ENCODE data around the gene ROMO1.
"Not testable (repeated sequence)": the region's sequence is repeated elsewhere in the genome, so short reads cannot be mapped to it uniquely, and the experiment has no call there.

- TF ChIP-seq, protein P1, sequence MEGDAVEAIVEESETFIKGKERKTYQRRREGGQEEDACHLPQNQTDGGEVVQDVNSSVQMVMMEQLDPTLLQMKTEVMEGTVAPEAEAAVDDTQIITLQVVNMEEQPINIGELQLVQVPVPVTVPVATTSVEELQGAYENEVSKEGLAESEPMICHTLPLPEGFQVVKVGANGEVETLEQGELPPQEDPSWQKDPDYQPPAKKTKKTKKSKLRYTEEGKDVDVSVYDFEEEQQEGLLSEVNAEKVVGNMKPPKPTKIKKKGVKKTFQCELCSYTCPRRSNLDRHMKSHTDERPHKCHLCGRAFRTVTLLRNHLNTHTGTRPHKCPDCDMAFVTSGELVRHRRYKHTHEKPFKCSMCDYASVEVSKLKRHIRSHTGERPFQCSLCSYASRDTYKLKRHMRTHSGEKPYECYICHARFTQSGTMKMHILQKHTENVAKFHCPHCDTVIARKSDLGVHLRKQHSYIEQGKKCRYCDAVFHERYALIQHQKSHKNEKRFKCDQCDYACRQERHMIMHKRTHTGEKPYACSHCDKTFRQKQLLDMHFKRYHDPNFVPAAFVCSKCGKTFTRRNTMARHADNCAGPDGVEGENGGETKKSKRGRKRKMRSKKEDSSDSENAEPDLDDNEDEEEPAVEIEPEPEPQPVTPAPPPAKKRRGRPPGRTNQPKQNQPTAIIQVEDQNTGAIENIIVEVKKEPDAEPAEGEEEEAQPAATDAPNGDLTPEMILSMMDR (conservative IDR thresholded peaks at IDR 0.05; ENCODE audit: low read depth in 2 of 2) = not testable (repeated sequence)
- not testable (repeated sequence) for TF ChIP-seq ZNF114 (CRISPR knock-in tag; IDR thresholded peaks at IDR 0.05); POLR2AphosphoS5 (IDR thresholded peaks at IDR 0.05; ENCODE audit: low read depth); REST (IDR thresholded peaks at IDR 0.05; ENCODE audit: unreplicated experiment)
- TF ChIP-seq, protein P2, sequence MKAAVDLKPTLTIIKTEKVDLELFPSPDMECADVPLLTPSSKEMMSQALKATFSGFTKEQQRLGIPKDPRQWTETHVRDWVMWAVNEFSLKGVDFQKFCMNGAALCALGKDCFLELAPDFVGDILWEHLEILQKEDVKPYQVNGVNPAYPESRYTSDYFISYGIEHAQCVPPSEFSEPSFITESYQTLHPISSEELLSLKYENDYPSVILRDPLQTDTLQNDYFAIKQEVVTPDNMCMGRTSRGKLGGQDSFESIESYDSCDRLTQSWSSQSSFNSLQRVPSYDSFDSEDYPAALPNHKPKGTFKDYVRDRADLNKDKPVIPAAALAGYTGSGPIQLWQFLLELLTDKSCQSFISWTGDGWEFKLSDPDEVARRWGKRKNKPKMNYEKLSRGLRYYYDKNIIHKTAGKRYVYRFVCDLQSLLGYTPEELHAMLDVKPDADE (IDR thresholded peaks at IDR 0.05) = not testable (repeated sequence)
Measured at GRCh38 chr20:35706591-35707529, 7.7 kb downstream of the ROMO1 start.

Data from GM23338 (cell line).